GM18508 (cell line): Measurements from ENCODE around the gene IRS1.

ENCODE experiments used
- ATAC-seq: cut with Tn5 transposase; IDR thresholded peaks from one replicate; pipeline ENCODE4 v1.9.1; 2021; ENCODE audit warnings: moderate number of reproducible peaks; ENCODE audit not compliant: insufficient read depth, unreplicated experiment

IRS1 gene

GRCh38 chr2:226698671-226699070, 100.9 kb downstream of the IRS1 start:
- ATAC-seq = no peak

GRCh38 chr2:226694586-226695284, 104.9 kb downstream of the IRS1 start:
- ATAC-seq = no peak

GRCh38 chr2:226694149-226694548, 105.5 kb downstream of the IRS1 start:
- no peak for ATAC-seq

- no peak for ATAC-seq
These were observed 106.1 kb downstream of the IRS1 start for GRCh38 chr2:226693521-226693920.

GRCh38 chr2:226692521-226693126, 107.0 kb downstream of the IRS1 start:
- ATAC-seq = no peak

GRCh38 chr2:226691255-226691654, 108.4 kb downstream of the IRS1 start:
- ATAC-seq = no peak

- ATAC-seq = no peak
These were observed 109.1 kb downstream of the IRS1 start for GRCh38 chr2:226690461-226691024.

- ATAC-seq = no peak
These were observed 111.9 kb downstream of the IRS1 start for GRCh38 chr2:226687641-226688253.

- no peak for ATAC-seq
These were observed 115.1 kb downstream of the IRS1 start for GRCh38 chr2:226684563-226684959.

GRCh38 chr2:226683944-226684562, 115.6 kb downstream of the IRS1 start:
- ATAC-seq = no peak

GRCh38 chr2:226683196-226683595, 116.4 kb downstream of the IRS1 start:
- ATAC-seq = no peak
